Epidermal melanocyte (primary cell): ENCODE measurements around the gene RNASET2.
"Not testable (repeated sequence)": the region's sequence is repeated elsewhere in the genome, so short reads cannot be mapped to it uniquely, and the experiment has no call there.

Experiments
- DNase-seq: peaks from one replicate; pipeline ENCODE4 v3.0.0; 2011; ENCODE audit warnings: low spot score; ENCODE audit not compliant: insufficient read length

Gene RNASET2

GRCh38 chr6:166928644-166929541 lies 27.5 kb downstream of the RNASET2 start:
- no peak for DNase-seq

GRCh38 chr6:166927935-166928643 lies 28.3 kb downstream of the RNASET2 start:
- no peak for DNase-seq

GRCh38 chr6:166927240-166927934 lies 29.0 kb downstream of the RNASET2 start:
- peak; percentile 77 for DNase-seq

- DNase-seq = no peak
Observed at GRCh38 chr6:166926748-166927147, 29.6 kb downstream of the RNASET2 start.

GRCh38 chr6:166925141-166925996 lies 31.0 kb downstream of the RNASET2 start:
- no peak for DNase-seq

GRCh38 chr6:166924531-166924930 lies 31.8 kb downstream of the RNASET2 start:
- no peak for DNase-seq

- no peak for DNase-seq
Observed at GRCh38 chr6:166922937-166923336, 33.4 kb downstream of the RNASET2 start.

GRCh38 chr6:166921570-166921969 lies 34.8 kb downstream of the RNASET2 start:
- no peak for DNase-seq

- DNase-seq = no peak
Observed at GRCh38 chr6:166916824-166917223, 39.5 kb downstream of the RNASET2 start.

- not testable (repeated sequence) for DNase-seq
Observed at GRCh38 chr6:166915484-166915883, 40.9 kb downstream of the RNASET2 start.

GRCh38 chr6:166914952-166915351 lies 41.4 kb downstream of the RNASET2 start:
- not testable (repeated sequence) for DNase-seq

GRCh38 chr6:166911248-166911677 lies 45.1 kb downstream of the RNASET2 start:
- DNase-seq = no peak

- no peak for DNase-seq
Observed at GRCh38 chr6:166910601-166911000, 45.7 kb downstream of the RNASET2 start.

- no peak for DNase-seq
Observed at GRCh38 chr6:166908811-166909210, 47.5 kb downstream of the RNASET2 start.

GRCh38 chr6:166907871-166908806 lies 48.2 kb downstream of the RNASET2 start:
- DNase-seq = no peak

- DNase-seq = no peak
Observed at GRCh38 chr6:166907373-166907841, 48.9 kb downstream of the RNASET2 start.

GRCh38 chr6:166906376-166907044 lies 49.8 kb downstream of the RNASET2 start:
- DNase-seq = no peak

GRCh38 chr6:166905505-166906134 lies 50.7 kb downstream of the RNASET2 start:
- no peak for DNase-seq

GRCh38 chr6:166905013-166905412 lies 51.3 kb downstream of the RNASET2 start:
- no peak for DNase-seq
